ENCODE measurements around the gene HINT2. TPM values are rescaled to one million over a fixed set of nuclear protein-coding genes. Genes with fewer than 3 reads are reported as not detected.

Gene HINT2
- total RNA-seq = 12.3 TPM

DNA sequence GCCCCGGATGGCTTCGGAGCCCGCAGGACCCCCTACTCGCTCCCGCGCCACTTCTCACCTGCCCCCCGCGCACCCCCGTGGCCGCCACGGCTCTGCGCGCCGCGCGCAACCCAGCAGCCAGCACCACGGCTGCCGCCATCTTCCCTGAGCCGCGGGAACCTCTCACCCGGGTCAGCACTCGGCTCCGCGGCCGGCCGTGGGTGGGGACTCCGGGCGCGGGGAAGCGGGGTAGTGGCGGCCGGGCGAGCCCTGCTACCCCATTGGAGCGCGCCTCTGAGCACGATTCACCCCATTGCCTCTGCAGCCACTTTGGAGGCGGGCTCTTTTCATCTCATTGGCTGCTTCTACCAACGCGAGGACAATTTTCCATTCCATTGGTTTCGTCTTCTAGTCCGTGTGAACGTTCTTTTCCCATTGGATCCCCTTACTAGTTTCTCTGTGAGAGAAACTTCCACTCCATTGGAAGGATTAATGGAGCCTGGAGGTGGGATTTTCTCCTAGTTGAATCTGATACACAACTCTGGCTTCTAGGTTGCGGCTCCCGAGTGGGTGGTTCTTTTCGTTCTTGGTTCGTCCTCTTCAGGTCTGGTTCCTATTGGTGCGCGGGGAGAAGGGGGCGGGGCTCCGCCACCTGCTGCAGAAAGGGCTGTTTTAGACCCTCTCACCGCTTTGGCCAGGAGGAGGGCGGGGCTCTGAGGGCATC lies at the start of gene HINT2:
HINT2 (minus strand) TSS at position 202 of the 703 bp plus-strand sequence; CDS start at position 139, 63 bp downstream.
- peak; percentile 99 for DNase-seq

GRCh38 chr9:35863583-35863982 lies 48.7 kb upstream of the HINT2 start:
- no peak for DNase-seq

DNA sequence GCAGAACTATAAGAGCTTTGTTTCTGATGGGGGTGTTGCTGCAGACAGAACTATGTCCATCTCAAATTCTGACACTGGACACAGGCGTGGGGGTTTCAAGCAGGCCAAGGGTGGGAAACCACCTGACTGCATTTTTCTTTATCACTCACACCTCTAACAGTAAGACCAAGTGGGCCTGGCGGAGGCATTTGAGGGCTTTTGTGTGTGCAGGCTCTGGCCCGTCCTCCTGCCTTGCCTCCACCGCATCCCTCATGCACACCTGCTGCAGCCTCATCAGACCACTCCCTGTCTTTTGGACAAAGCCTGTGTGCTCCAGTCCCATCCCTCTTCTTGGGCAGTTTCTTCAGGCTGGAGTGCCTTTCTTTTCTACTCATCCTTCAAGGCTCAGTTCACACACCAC lies 47.5 kb upstream of the HINT2 start:
- DNase-seq = no peak

- DNase-seq = no peak
Observed at GRCh38 chr9:35861161-35861897, 46.5 kb upstream of the HINT2 start.

DNA sequence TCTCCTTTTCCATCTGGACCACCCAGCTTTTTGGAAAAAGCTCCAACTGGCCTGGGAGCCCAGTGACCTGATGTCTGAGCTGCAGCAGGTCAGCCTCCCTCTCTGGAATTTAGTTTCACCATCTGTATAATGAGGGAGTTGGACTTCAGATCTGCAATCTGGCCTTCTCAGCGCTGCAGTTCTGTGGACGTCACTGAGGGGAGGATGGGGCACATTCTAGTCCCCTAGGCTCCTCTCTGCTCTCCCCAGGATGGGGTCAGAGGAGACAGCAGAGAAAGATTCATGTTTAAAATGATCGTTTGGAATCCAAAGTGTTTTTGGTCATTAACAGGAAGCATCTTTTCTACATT lies 45.1 kb upstream of the HINT2 start:
- DNase-seq = no peak

- no peak for DNase-seq
Observed at GRCh38 chr9:35859310-35859989, 44.6 kb upstream of the HINT2 start.

DNA sequence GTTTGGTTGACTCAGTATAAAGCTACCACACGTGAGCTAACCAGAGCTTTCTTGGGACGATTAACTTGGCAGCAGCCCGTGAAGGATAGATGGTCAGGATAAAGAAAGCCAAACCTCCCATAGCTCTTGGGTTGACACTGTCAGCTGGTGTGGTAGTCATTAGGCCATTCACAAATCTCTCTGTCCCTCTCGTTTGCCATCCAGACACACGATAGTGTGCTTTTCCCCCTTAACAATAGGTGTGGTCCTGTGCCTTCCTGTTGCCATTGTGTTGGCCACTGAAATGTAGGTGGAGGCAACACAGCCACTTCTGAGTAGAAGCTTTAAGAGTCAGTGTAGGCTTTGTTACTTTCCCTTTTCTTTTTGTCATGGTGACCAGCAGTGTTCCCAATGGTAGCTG lies 43.6 kb upstream of the HINT2 start:
- no peak for DNase-seq

GRCh38 chr9:35856882-35857281 lies 42.0 kb upstream of the HINT2 start:
- no peak for DNase-seq

DNA sequence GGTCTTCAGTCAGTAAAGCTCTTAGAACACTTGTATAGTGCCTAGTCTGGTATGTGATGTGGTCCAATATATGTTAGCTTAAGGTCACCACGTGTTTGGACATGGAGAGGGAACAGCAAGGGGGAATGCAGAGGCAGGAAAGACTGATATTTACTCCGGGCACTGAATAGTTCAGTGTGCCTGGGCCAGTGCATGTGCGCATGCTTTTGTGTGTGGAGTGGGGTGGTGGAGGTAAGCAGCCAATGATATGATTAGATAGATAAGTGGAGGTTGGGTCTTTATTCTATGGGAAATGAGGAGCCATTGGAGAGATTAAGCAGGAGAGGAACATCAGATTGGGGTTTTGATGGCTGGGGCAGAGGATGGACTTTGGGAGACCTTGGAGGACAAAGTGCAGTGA lies 41.4 kb upstream of the HINT2 start:
- no peak for DNase-seq

- DNase-seq = no peak
Observed at GRCh38 chr9:35854091-35854762, 39.4 kb upstream of the HINT2 start.

GRCh38 chr9:35852876-35853865 lies 38.3 kb upstream of the HINT2 start:
- no peak for DNase-seq

DNA sequence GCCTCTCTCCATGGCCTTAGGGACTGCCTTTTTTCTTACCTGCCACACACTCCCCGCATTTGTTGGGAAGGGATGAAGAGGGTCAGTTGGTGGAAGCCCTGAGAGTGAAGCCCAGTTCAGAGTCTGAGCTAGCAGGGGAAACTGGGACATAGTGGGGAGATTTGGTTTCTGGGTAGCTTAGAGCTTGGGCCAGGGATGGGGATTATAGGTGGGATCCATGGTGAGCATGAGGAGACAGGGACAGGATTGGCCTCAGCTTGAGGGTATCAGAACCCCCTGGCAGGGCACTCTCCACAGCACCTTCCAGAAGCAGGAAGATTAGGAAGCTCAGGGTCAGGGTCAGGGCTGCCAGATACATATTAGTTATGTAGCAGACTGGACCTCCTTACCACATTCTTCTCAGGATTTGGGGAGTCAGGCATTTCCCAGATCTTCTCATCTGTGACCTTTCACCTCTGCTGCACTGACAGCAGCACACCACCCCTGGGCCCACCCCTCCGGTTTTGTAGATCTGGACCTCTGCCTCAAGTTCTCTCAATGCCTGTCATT lies 37.5 kb upstream of the HINT2 start:
- DNase-seq = no peak

- peak; percentile 17 for DNase-seq
Observed at GRCh38 chr9:35847792-35848572, 33.1 kb upstream of the HINT2 start.

- DNase-seq = no peak
Observed at GRCh38 chr9:35845824-35846771, 31.3 kb upstream of the HINT2 start.

- DNase-seq = peak; percentile 95
Observed at GRCh38 chr9:35844628-35845270, 29.9 kb upstream of the HINT2 start.

DNA sequence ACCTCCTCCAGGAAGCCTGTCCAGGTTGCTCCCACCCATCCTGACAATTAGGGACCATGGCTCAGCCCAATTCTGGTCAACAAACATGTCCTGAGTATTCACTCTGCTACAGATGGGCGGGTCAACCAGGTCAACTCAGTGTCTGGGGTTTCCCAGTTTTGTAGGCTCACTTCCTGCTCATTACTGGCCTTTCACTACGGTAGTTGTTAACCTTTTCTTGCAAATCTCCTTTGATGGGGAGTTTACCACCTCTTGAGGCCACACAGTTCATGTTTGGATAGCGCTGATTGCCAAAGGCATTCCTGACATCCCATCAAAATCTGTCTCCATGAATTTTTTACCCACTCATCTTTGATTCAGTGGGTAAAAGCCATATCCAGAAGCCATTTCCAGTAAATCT lies 28.0 kb upstream of the HINT2 start:
- DNase-seq = no peak

GRCh38 chr9:35842020-35842745 lies 27.3 kb upstream of the HINT2 start:
- DNase-seq = no peak

- no peak for DNase-seq
Observed at GRCh38 chr9:35841645-35841900, 26.7 kb upstream of the HINT2 start.

All from skin of body (tissue), 2 donors.